HepG2 (cell line): Measurements from ENCODE around the gene TMEM86B. TPM values are rescaled to one million over a fixed set of nuclear protein-coding genes. Genes with fewer than 3 reads are reported as not detected.

Experiments used
- CBFB ChIP-seq: sonication (generic); formaldehyde crosslinking; IDR thresholded peaks from 2 replicates; pipeline ENCODE4 v1.4.0; 2020; ENCODE audit warnings: missing genetic modification reagents
- KAT8 ChIP-seq: IDR thresholded peaks from 2 replicates; pipeline ENCODE4 v1.6.1; 2016; ENCODE audit warnings: missing genetic modification reagents, missing compliant biosample characterization
- KMT2A ChIP-seq: sonication (generic); formaldehyde crosslinking; IDR thresholded peaks from 2 replicates; pipeline ENCODE4 v1.4.0; 2020; ENCODE audit warnings: missing genetic modification reagents
- RFXAP ChIP-seq: sonication (generic); formaldehyde crosslinking; IDR thresholded peaks from 2 replicates; pipeline ENCODE4 v1.4.0; 2020; ENCODE audit warnings: missing genetic modification reagents, borderline replicate concordance
- TOE1 ChIP-seq: sonication (generic); formaldehyde crosslinking; IDR thresholded peaks from 2 replicates; pipeline ENCODE4 v1.4.0; 2020; ENCODE audit warnings: mild to moderate bottlenecking, missing genetic modification reagents
- XBP1 ChIP-seq: sonication (generic); formaldehyde crosslinking; IDR thresholded peaks from 2 replicates; pipeline ENCODE4 v1.5.0; 2020; ENCODE audit warnings: missing genetic modification reagents
- ZBTB38 ChIP-seq: sonication (generic); formaldehyde crosslinking; IDR thresholded peaks from 2 replicates; pipeline ENCODE4 v1.5.1; 2020; ENCODE audit warnings: mild to moderate bottlenecking, missing genetic modification reagents
- ZC3H13 ChIP-seq: sonication (generic); formaldehyde crosslinking; IDR thresholded peaks from 2 replicates; pipeline ENCODE4 v1.8.1; 2023; ENCODE audit warnings: mild to moderate bottlenecking, missing genetic modification reagents, moderate library complexity
- ZMYM4 ChIP-seq: sonication (generic); formaldehyde crosslinking; IDR thresholded peaks from 2 replicates; pipeline ENCODE4 v1.8.1; 2023; ENCODE audit warnings: mild to moderate bottlenecking, missing genetic modification reagents
- ZNF143 ChIP-seq: sonication (generic); formaldehyde crosslinking; IDR thresholded peaks from 2 replicates; pipeline ENCODE4 v1.4.0; 2020; ENCODE audit warnings: missing genetic modification reagents
- ZNF20 ChIP-seq: sonication (generic); formaldehyde crosslinking; IDR thresholded peaks from 2 replicates; pipeline ENCODE4 v1.4.0; 2020; ENCODE audit warnings: mild to moderate bottlenecking, moderate library complexity, missing genetic modification reagents
- ZNF468 ChIP-seq: sonication (generic); formaldehyde crosslinking; IDR thresholded peaks from 2 replicates; pipeline ENCODE4 v1.8.0; 2022; ENCODE audit warnings: mild to moderate bottlenecking, moderate library complexity, missing genetic modification reagents
- ZNF569 ChIP-seq: sonication (generic); formaldehyde crosslinking; IDR thresholded peaks from 2 replicates; pipeline ENCODE4 v1.5.0; 2020; ENCODE audit warnings: mild to moderate bottlenecking, missing genetic modification reagents, moderate library complexity, borderline replicate concordance
- ZNF605 ChIP-seq: sonication (generic); formaldehyde crosslinking; IDR thresholded peaks from 2 replicates; pipeline ENCODE4 v1.8.0; 2022; ENCODE audit warnings: mild to moderate bottlenecking, missing genetic modification reagents
- ZNF737 ChIP-seq: sonication (generic); formaldehyde crosslinking; IDR thresholded peaks from 2 replicates; pipeline ENCODE4 v1.5.0; 2020; ENCODE audit warnings: missing genetic modification reagents, mild to moderate bottlenecking, borderline replicate concordance
- ZNF747 ChIP-seq: sonication (generic); formaldehyde crosslinking; IDR thresholded peaks from 2 replicates; pipeline ENCODE4 v1.8.1; 2023; ENCODE audit warnings: missing genetic modification reagents, mild to moderate bottlenecking, borderline replicate concordance
- ZNF75D ChIP-seq: sonication (generic); formaldehyde crosslinking; IDR thresholded peaks from 2 replicates; pipeline ENCODE4 v1.8.1; 2023; ENCODE audit warnings: missing genetic modification reagents, mild to moderate bottlenecking, borderline replicate concordance
- ZNF768 ChIP-seq: sonication (generic); formaldehyde crosslinking; IDR thresholded peaks from 2 replicates; pipeline ENCODE4 v1.4.0; 2020; ENCODE audit warnings: missing genetic modification reagents
- polyA plus RNA-seq, 8 experiments: library from polyadenylated mRNA; depleted of rRNA in 3 of 8; stranded (reverse) in 7 of 8; unstranded in 1 of 8; fragments of >200 nt; fragmentation: Illumina TruSeq in 4 of 8; extraction: Trizol in 4 of 8; gene quantifications; 2 replicates each; pipeline versions ENCODE4 v1.2.1 to v1.2.3, GENCODE V29; 2011 to 2016; ENCODE audit warnings: low read depth in 4 of 8, missing spikeins in 1 of 8, mixed read lengths in 1 of 8; ENCODE audit not compliant: insufficient read depth in 1 of 8
- total RNA-seq, 5 experiments: library from RNA; depleted of rRNA; stranded (reverse); fragments of >200 nt; fragmentation: Illumina TruSeq; extraction: Trizol; gene quantifications; 2 replicates each; pipeline ENCODE4 v1.2.3, GENCODE V29; 2016; ENCODE audit warnings: low read depth in 1 of 5
- TF ChIP-seq, protein P1 (sequence below): sonication (generic); formaldehyde crosslinking; IDR thresholded peaks from 2 replicates; pipeline ENCODE4 v1.5.0; 2020; ENCODE audit warnings: missing genetic modification reagents, mild to moderate bottlenecking, borderline replicate concordance
- TF ChIP-seq, protein P2 (sequence below): sonication (generic); formaldehyde crosslinking; IDR thresholded peaks from 2 replicates; pipeline ENCODE4 v1.5.0; 2020; ENCODE audit warnings: missing genetic modification reagents, mild to moderate bottlenecking, borderline replicate concordance
- TF ChIP-seq, protein P3 (sequence below): sonication (generic); formaldehyde crosslinking; IDR thresholded peaks from 2 replicates; pipeline ENCODE4 v1.4.0; 2020; ENCODE audit warnings: missing genetic modification reagents, borderline replicate concordance
- TF ChIP-seq, protein P4 (sequence below): sonication (generic); formaldehyde crosslinking; IDR thresholded peaks from 2 replicates; pipeline ENCODE4 v1.5.1; 2020; ENCODE audit warnings: missing genetic modification reagents, mild to moderate bottlenecking, borderline replicate concordance

The TMEM86B gene
- total and polyA plus RNA-seq, 2 of the 13 experiments (the other 11 are each of a cell fraction or from before 2014, with no cell fraction given): 7.7 to 9.6 TPM

- TF ChIP-seq RFXAP (peak; percentile 77), ZNF737 (CRISPR knock-in tag) (peak; percentile 72; the same call in 1 of the 2 replicates), ZNF605 (peak; percentile 84), ZC3H13 (peak; percentile 20; the same call in 1 of the 2 replicates), CBFB (CRISPR knock-in tag) (peak; percentile 87), ZNF75D (peak; percentile 92; the same call in 1 of the 2 replicates), TOE1 (CRISPR knock-in tag) (peak; percentile 57; the same call in 1 of the 2 replicates), ZMYM4 (CRISPR knock-in tag) (peak; percentile 79), ZNF747 (CRISPR knock-in tag) (peak; percentile 60; the same call in 1 of the 2 replicates), ZNF143 (CRISPR knock-in tag) (peak; percentile 69), ZNF20 (CRISPR knock-in tag) (0 out of 2 replicates have a peak, but pooled peaks have one; percentile 49), ZBTB38 (CRISPR knock-in tag) (peak; percentile 57), KAT8 (CRISPR knock-in tag) (peak; percentile 91), XBP1 (CRISPR knock-in tag) (peak; percentile 59; the same call in 1 of the 2 replicates), ZNF468 (0 out of 2 replicates have a peak, but pooled peaks have one; percentile 77), ZNF569 (CRISPR knock-in tag) (no peak), ZNF768 (peak; percentile 83), KMT2A (CRISPR knock-in tag) (peak; percentile 80)
- TF ChIP-seq, protein P1, sequence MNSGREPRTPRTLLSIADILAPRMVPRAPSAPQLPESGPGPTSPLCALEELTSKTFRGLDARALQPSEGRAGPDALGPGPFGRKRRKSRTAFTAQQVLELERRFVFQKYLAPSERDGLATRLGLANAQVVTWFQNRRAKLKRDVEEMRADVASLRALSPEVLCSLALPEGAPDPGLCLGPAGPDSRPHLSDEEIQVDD (CRISPR knock-in tag): peak; percentile 70
- TF ChIP-seq, protein P2, sequence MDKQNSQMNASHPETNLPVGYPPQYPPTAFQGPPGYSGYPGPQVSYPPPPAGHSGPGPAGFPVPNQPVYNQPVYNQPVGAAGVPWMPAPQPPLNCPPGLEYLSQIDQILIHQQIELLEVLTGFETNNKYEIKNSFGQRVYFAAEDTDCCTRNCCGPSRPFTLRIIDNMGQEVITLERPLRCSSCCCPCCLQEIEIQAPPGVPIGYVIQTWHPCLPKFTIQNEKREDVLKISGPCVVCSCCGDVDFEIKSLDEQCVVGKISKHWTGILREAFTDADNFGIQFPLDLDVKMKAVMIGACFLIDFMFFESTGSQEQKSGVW (CRISPR knock-in tag): 0 out of 2 replicates have a peak, but pooled peaks have one; percentile 82
- TF ChIP-seq, protein P3, sequence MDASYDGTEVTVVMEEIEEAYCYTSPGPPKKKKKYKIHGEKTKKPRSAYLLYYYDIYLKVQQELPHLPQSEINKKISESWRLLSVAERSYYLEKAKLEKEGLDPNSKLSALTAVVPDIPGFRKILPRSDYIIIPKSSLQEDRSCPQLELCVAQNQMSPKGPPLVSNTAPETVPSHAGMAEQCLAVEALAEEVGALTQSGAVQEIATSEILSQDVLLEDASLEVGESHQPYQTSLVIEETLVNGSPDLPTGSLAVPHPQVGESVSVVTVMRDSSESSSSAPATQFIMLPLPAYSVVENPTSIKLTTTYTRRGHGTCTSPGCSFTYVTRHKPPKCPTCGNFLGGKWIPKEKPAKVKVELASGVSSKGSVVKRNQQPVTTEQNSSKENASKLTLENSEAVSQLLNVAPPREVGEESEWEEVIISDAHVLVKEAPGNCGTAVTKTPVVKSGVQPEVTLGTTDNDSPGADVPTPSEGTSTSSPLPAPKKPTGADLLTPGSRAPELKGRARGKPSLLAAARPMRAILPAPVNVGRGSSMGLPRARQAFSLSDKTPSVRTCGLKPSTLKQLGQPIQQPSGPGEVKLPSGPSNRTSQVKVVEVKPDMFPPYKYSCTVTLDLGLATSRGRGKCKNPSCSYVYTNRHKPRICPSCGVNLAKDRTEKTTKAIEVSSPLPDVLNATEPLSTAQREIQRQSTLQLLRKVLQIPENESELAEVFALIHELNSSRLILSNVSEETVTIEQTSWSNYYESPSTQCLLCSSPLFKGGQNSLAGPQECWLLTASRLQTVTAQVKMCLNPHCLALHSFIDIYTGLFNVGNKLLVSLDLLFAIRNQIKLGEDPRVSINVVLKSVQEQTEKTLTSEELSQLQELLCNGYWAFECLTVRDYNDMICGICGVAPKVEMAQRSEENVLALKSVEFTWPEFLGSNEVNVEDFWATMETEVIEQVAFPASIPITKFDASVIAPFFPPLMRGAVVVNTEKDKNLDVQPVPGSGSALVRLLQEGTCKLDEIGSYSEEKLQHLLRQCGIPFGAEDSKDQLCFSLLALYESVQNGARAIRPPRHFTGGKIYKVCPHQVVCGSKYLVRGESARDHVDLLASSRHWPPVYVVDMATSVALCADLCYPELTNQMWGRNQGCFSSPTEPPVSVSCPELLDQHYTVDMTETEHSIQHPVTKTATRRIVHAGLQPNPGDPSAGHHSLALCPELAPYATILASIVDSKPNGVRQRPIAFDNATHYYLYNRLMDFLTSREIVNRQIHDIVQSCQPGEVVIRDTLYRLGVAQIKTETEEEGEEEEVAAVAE: peak; percentile 93
- TF ChIP-seq, protein P4, sequence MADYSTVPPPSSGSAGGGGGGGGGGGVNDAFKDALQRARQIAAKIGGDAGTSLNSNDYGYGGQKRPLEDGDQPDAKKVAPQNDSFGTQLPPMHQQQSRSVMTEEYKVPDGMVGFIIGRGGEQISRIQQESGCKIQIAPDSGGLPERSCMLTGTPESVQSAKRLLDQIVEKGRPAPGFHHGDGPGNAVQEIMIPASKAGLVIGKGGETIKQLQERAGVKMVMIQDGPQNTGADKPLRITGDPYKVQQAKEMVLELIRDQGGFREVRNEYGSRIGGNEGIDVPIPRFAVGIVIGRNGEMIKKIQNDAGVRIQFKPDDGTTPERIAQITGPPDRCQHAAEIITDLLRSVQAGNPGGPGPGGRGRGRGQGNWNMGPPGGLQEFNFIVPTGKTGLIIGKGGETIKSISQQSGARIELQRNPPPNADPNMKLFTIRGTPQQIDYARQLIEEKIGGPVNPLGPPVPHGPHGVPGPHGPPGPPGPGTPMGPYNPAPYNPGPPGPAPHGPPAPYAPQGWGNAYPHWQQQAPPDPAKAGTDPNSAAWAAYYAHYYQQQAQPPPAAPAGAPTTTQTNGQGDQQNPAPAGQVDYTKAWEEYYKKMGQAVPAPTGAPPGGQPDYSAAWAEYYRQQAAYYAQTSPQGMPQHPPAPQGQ (CRISPR knock-in tag): peak; percentile 95; the same call in 1 of the 2 replicates
Observed at GRCh38 chr19:55216461-55217198, 11.9 kb downstream of the TMEM86B start (continued).
